ENCODE data around the gene RASGEF1C.

- TF ChIP-seq CTCF (IDR thresholded peaks at IDR 0.05 in 8 of 11, conservative IDR thresholded peaks at IDR 0.05 in 3 of 11): no peak
- TF ChIP-seq POLR2A (IDR thresholded peaks at IDR 0.05): no peak
Observed at GRCh38 chr5:180234271-180234670, 25.3 kb upstream of the RASGEF1C start.
